KBM-7 (cell line): ENCODE data around the gene GZMM.

Experiments used
- DNase-seq: peaks from one replicate; pipeline ENCODE4 v3.0.0-alpha.2; 2015
- in situ Hi-C: fragments of 300-500 bp; cut with MboI; formaldehyde crosslinking; loops from 2 replicates; pipeline ENCODE4 v1.14.3; 2020; ENCODE audit warnings: low sequenced_read_pairs, low pct_unique_long_range_greater_than_20kb, mixed read lengths

Gene GZMM

DNA sequence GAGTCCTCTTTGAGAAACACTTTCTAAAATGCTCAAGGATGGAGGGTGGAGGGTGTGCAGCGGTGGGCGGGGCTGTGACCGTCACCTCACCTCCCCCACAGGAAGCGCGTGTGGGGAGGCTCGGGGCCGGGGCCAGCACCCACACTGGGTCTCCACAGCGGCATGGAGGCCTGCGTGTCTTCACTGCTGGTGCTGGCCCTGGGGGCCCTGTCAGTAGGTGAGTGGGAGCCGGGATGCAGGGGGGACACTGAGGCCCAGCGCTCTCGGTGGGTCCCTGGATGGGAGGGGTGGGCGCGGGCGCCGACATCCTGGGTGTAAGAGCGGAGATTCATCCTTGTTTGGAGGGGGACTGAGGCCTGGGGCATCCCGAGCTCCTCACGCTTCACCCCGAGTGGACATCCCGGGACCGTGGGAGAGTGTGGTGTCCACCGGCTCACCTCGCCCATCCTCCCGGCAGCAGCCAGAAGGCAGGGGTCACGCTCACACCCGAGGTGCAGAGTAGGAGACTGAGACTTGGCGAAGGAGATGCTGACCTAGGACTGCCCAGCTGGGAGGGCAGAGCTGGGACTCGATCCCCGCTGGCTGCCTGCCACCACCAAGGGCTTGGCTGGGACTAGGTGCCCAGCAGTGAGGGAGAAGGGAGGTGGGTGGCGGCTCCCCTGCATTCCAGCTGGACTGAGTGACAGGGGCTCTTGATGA lies at the start of gene GZMM:
TSS of gene GZMM (plus strand) at position 144 of the 699 bp plus-strand sequence. CDS start at position 163, 19 bp downstream.
- in situ Hi-C loops = no loop called here
- DNase-seq = no peak

DNA sequence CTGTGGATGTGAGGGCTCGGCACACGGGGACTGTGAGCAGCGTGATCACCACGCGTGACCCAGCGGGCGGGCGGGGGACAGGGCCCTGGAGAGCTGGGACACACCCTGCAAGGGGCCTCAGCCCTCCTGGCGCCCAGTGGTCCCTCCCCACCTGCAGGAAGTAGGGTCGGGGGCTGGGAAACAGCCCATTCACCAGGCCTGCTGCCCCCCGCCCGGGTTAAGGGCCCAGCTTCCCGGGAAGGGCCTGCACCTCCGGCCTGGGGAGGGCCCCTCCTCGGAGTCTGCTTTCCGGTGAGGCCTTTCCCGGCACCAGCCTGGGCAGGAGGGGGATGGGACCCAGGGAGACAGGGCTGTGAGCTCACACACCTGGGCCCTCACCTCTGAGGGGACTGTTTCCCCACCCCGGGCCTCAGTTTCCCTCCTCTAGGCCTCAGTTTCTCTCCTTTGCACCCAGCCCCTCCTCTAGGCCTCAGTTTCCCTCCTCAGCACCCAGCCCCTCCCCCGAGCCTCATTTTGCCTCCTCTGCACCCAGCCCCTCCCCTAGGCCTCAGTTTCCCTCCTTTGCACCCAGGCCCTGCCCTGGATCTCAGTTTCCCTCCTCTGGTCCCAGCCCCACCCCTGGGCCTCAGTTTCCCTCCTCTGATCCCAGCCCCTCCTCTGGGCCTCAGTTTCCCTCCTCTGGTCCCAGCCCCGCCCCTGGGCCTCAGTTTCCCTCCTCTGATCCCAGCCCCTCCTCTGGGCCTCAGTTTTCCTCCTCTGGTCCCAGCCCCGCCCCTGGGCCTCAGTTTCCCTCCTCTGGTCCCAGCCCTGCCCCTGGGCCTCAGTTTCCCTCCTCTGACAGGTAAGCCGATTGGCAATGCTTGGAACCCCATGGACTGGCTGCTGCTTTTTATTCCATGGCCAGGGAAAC lies 49.4 kb upstream of the GZMM start:
- in situ Hi-C loops = no loop called here
- DNase-seq = no peak

DNA sequence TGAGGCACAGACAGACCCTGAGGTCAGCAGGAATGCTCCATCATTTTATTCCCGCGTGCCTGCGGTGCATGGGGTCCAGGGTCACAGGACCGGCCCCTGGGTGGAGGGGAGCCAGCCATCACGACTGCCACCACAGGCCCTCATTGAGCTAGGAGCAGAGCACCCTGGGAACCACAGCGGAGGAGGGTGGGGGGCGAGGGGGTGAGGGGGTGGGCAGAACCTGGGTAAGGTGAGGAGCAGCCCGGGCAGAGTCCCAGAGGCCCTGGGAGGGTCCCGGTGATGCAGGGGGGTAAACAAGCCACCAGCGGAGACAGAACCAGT lies 48.8 kb upstream of the GZMM start:
- DNase-seq = no peak
- in situ Hi-C loops = no loop called here

DNA sequence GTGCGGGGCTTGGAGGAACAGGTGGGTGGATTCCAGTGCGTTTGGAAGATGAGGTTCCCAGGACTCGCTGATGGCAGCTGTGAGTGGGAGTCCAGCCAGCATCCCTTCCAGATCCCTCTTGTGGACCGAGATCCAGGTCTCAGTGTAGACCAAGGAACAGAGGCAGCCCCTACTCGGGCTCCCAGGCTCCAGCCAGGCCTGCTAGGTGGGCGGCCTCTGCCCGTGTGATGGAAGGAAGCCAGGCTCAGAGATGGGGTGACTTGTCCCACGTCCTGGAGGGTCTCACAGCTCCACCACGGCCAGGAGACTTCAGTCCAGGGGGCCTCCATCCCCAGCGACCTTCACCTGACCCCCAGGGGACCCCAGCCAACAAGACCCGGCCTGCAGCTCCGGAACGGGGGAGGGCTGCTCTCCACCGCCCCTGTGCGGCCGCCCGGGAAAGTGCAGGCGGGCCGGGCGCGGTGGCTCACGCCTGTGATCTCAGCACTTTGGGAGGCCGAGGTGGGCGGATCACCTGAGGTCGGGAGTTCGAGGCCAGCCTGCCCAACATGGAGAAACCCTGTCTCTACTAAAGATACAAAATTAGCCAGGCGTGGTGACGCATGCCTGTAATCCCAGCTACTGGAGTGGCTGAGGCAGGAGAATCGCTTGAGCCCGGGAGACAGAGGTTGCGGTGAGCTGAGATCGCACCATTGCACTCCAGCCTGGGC lies 48.3 kb upstream of the GZMM start:
- in situ Hi-C loops = no loop called here
- DNase-seq = peak; percentile 72

DNA sequence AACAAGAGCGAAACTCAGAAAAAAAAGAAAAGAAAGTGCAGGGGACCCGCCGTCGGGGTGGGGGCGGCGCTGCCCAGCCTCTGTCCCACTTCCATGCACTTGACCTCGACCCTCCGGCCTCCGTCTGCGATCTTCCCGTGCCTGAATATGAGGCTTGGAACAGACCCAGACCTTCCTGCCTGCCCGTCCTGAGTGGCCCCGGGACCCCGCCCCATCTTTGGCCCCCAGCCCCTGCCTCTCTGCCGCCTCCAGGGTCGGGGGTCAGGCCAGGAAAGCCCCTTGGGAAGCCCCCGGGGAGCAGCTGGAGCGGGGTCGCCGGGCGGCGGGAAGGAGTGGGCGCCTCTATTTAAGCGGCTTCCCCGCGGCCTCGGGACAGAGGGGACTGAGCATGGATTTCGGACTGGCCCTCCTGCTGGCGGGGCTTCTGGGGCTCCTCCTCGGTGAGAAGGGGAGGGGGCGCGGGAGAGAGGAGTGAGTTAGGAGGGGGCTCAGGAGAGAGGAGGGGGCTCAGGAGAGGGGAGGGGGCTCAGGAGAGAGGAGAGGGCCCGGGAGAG lies 47.7 kb upstream of the GZMM start, which contains the start of gene MADCAM1:
TSS of gene MADCAM1 (plus strand) at position 375 of the 554 bp plus-strand sequence. CDS start at position 389, 14 bp downstream.
- in situ Hi-C loops = no loop called here

DNA sequence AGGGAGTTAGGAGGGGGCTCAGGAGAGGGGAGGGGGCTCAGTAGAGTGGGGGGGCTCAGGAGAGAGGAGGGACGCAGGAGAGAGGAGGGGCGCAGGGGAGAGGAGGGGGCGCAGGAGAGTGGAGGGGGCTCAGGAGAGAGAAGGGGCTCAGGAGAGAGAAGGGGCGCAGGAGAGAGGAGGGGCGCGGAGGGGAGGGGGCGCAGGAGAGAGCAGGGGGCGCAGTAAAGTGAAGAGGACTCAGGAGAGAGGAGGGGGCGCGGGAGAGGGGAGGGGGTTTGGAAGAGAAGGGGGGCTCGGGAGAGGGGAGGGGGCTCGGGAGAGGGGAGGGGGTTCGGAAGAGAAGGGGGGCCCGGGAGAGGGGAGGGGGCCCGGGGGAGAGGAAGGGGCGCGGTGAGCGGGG lies 46.9 kb upstream of the GZMM start:
- in situ Hi-C loops = no loop called here
- DNase-seq = no peak

More for the DNA sequence above, 47.7 kb upstream of the GZMM start, which contains the start of gene MADCAM1:
- DNase-seq = no peak

DNA sequence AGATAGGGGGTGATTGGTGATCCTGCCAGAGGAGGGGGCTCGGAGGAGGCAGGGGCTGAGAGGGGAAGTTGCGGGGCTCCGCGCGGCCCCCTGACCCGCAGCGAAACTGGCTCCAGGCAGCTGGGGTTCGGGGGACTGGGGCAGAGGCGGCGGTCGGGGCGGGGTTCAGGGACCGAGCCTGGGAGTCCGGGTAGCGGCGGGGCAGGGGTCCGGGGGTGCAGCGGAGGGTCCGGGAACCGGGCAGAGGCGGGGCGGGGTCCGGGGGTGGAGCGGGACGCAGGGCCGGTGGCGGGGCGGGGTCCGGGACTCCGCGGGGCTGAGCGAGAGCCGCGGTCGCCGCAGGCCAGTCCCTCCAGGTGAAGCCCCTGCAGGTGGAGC lies 46.4 kb upstream of the GZMM start:
- in situ Hi-C loops = no loop called here
- no peak for DNase-seq

DNA sequence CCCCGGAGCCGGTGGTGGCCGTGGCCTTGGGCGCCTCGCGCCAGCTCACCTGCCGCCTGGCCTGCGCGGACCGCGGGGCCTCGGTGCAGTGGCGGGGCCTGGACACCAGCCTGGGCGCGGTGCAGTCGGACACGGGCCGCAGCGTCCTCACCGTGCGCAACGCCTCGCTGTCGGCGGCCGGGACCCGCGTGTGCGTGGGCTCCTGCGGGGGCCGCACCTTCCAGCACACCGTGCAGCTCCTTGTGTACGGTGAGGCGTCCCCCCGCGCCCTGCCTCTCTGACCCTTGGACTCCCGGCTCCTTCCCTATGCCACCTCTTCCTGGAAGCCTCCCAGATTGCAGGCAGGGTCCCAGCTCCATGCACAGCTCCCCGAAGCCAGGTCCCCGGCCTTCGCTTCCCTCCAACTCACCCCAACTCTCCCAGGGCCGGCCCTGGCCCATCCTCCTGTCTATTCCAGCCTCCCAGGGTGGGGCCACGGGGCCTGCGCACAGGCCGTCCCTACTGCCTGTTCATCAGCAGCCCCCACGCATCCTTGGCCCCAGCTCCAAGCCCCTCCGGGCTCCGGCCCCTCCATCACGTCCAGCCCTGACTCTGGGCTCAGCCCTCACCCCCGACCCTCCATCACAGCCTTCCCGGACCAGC lies 45.9 kb upstream of the GZMM start:
- no peak for DNase-seq
- in situ Hi-C loops = no loop called here

DNA sequence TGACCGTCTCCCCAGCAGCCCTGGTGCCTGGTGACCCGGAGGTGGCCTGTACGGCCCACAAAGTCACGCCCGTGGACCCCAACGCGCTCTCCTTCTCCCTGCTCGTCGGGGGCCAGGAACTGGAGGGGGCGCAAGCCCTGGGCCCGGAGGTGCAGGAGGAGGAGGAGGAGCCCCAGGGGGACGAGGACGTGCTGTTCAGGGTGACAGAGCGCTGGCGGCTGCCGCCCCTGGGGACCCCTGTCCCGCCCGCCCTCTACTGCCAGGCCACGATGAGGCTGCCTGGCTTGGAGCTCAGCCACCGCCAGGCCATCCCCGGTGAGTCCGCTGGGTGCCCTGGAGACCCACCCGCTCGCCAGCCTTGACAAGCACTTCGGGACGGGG lies 45.4 kb upstream of the GZMM start:
- in situ Hi-C loops = no loop called here
- DNase-seq = no peak

DNA sequence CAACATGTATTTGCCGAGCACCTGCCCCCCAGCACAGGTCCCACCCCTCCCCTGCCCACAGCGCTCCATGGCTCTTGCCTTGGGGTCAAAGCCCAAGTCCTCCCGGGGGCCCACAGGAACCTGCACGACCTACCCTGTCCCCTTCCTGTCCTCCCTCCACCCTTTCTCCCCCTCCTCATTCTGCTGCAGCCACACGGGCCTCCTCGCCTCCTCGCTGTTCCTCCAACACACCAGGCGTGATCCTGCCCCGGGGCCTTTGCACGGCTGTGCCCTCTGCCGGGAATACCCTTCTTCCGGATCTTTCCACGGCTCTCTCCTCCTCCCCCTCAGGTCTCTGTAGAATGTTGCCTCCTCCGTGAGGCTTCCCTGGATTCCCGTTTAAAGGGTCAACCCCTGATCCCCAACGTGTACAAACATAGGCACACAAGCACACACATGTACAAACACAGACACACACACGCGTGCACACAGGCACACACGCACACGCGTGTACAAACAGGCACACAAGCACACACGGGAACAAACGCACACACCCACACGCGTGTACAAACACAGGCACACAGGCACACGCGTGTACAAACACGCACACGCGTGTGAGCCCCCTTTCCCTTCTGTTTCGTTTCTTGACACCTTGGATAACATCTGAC lies 44.8 kb upstream of the GZMM start:
- DNase-seq = no peak

DNA sequence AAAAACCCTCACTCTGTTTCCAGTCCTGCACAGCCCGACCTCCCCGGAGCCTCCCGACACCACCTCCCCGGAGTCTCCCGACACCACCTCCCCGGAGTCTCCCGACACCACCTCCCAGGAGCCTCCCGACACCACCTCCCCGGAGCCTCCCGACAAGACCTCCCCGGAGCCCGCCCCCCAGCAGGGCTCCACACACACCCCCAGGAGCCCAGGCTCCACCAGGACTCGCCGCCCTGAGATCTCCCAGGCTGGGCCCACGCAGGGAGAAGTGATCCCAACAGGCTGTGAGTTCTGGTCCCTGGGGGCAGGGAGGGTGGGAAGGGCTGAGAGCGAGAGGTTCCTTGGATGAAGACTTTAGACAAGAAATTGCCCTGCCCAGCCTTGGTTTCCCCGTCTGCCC lies 42.2 kb upstream of the GZMM start:
- in situ Hi-C loops = no loop called here
- no peak for DNase-seq

More for the DNA sequence above, 44.8 kb upstream of the GZMM start:
- in situ Hi-C loops = no loop called here

DNA sequence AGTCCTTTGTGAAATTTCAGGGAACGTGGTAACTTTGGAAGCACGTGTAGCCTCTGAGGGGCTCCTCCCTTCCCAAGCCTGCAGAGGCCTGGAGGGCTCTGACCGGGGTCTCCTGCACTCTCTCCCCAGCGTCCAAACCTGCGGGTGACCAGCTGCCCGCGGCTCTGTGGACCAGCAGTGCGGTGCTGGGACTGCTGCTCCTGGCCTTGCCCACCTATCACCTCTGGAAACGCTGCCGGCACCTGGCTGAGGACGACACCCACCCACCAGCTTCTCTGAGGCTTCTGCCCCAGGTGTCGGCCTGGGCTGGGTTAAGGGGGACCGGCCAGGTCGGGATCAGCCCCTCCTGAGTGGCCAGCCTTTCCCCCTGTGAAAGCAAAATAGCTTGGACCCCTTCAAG lies 39.2 kb upstream of the GZMM start:
- in situ Hi-C loops = no loop called here
- no peak for DNase-seq

DNA sequence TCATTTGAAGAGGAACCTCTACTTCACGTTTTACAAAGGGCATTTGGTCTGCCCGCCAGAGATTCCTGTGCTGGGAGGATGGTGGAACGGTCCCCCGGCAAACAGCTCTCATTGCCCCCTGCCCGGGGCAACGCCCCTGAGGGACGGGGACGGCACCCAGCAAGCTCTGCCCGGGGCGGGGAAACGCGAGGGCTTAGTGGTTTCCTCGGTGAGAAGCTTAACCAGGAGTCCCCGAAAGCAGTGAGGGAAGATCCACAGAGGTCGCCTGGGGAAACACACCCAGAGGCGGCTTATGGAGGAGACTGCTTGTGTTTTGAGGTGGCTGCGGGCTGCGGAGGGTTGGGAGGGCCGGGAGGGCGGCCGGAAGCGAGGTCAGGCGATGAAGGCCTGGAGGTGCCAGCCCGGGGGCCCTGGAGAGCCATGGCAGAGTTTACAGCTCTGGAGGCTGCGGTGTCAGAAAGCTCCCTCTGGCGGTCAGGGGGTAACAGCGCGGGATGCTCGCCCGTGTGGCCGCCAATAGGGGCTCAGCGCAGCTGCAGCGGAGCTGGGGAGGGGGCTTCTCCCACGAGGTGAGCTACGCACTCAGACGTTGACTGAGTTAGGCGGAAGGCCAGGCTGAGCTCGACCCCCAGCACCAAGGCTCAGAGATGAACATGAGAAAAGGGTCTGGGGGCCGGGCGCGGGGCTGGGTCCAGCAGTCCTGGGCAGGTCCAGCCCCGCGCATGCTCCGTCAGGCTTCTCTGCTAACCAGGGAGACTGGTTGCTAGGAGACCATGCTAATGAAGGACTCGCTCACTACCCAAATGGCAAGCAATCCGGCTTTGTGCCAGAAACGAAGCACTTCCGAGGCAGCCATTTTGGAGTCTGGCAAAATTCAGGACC lies 37.2 kb upstream of the GZMM start:
- in situ Hi-C loops = no loop called here
- DNase-seq = peak; percentile 97

DNA sequence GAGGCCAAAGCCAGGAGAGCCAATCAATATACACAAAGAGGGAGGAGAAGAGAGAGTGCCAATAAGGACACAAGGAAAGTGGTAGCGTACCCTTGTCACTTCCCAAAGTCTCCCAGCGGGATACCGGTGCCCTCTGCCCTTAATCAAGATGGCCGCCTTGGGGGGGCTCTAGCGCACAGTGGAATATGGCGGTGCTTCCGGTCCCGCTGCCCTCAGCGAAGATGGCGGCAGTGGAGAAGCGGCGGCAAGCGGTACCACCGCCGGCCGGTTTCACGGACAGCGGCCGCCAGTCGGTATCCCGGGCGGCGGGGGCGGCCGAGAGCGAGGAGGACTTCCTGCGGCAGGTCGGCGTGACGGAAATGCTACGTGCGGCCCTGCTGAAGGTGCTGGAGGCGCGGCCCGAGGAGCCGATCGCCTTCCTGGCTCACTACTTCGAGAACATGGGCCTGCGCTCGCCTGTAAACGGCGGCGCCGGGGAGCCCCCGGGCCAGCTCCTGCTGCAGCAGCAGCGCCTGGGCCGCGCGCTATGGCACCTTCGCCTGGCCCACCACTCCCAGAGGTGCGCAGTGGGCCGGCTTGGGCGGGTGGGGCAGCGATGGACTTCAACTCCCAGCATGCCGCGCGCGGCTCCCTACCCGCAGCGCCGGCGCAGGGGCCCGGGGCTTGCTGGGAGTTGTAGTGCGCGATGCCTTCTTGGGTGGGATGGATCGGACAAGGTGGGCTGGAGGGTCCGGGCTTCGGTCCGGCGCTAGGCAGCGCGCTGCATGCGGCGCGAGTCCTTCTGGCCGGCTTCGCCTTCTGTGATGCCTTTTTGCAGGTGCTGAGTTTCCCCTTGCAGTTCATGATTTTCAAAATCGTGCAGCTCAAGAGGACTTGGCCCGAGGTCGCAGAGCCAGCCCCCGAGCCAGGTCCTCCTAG lies 36.3 kb upstream of the GZMM start, which contains the start of gene TPGS1:
TSS of gene TPGS1 (plus strand) at position 212 of the 918 bp plus-strand sequence. CDS start at position 222, 10 bp downstream.
- peak; percentile 99 for DNase-seq
- in situ Hi-C loops = no loop called here

DNA sequence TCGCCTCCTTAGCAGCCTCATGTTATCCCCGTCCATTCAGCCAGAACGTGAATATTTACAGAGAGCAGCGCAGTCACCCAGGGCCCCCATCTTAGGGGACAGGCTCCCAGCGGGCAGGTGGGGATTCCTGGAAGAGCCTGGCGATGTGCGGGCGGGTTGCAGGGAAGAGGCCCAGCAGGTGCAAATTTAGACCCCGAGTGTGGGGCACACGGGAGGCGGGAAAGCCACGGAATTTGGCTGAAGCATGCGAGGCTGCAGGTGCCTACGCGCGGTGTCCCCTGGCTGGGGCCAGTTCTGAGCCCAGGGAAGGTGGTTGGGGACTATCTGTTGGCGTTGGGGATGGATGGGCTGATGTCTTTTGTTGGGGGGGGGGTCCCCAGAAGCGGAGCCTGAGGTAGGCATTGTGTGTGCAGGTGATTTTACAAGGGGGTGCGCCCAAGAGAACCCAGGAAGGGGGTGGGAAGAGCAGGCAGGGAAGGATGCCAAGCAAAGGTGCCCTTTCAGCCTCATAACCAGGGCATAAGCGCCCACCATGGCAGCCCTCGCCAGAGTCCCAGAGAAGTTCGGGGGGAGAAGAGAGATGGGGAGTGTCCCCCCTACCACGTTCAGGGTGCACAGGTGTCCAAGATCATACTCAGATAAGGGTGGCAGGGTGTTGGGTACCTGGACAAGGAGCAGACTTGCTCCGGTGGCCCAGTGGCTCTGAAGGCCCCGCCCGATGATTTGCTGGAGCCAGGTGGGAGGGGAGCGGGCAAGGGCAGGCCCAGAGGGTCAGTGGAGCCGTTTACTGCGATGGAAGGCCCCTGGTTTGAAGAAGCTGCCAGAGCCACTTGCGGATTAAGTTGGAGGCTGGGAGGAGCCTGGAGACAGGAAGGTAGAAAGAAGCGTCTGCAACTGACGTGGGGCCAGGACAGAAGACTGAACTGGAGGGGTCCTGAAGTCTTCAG lies 35.4 kb upstream of the GZMM start:
- DNase-seq = no peak

More for the DNA sequence above, 35.4 kb upstream of the GZMM start:
- in situ Hi-C loops = no loop called here
